GM21619 (cell line): ENCODE data around the gene FITM2.
"Not testable (repeated sequence)": the region's sequence is repeated elsewhere in the genome, so short reads cannot be mapped to it uniquely, and the experiment has no call there.

ENCODE experiments used
- ATAC-seq: cut with Tn5 transposase; IDR thresholded peaks from one replicate; pipeline ENCODE4 v1.9.1; 2021; ENCODE audit not compliant: unreplicated experiment

Gene FITM2, protein sequence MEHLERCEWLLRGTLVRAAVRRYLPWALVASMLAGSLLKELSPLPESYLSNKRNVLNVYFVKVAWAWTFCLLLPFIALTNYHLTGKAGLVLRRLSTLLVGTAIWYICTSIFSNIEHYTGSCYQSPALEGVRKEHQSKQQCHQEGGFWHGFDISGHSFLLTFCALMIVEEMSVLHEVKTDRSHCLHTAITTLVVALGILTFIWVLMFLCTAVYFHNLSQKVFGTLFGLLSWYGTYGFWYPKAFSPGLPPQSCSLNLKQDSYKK

DNA sequence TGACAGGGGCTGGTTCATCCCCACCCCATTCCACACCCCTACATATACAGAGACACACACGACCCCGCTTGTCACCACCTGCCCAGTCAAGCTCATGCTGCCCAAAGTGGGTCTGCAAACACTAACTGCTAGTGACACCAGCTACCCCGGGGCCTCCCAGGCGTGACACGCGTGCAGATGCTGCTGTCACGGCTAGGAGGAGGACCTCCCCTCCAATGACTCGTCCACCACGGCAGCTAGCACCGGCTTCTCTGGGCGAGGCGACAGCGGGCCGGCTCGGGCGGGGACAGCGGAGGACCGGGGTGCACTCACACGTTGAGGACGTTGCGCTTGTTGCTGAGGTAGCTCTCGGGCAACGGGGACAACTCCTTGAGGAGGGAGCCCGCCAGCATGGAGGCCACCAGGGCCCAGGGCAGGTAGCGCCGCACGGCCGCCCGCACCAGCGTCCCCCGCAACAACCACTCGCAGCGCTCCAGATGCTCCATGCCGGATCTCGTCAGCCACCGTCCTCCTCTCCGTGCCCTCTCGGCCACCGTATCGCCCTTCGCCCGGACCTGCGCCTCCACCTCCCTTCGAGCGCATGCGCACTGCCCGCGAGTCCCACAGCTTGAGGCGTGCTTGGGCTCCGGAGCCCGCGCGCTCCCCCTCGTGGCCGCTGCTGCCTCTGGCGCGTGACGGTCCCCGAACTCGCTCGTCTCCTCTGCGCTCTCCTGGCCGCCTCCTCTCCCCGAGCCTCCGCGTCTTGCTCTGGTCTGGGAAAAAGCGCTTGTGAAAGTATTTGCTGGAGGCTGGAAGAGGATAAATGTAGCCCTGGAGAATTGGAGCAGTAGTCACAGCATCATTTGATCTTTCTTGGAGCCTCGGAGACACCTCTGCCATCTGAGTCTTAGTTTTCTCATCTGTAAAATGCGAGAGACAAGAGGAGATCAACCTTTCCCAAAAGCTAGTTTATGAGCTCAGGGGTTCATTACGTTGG lies at the start of gene FITM2:
TSS of gene FITM2 (minus strand) at position 539 of the 976 bp plus-strand sequence. CDS start at position 485, 54 bp downstream.
- ATAC-seq: peak; percentile 84

DNA sequence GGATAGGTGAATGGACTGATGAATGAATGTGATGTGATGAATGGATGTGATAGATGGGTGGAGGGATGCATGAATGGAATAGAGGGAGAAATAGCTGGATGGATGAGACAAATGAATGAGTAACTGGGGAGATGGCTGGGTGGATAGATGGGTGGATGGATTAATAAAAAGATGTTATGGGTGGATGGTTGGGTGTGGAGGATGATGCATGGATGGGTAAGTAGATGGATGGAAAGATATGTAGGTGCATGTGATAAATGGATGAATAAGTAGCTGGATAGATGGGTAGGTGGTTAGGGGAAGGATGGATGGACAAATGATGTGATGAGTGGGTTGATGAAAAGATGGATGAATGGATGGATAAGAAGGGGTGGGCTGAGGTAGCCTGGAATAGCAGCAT lies 49.2 kb upstream of the FITM2 start:
- no peak for ATAC-seq

DNA sequence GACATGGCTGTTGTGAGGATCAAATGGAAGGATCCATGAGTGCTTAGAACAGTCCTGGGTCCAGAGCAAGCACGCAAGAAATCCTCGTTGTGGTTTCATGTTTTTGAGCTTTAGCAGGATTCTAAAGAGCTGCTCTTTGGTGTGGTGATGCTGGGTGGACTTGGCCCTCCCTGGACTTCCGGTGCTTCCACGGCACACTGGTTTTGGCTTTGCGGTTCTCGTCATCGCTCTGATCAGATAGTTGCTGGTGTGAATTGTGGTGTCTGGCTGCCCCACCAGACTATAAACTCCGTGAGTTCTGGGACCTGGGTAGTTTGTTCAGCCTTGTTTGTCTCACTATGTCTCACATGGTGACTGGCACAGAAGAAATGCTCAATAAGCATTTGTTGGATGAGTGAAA lies 47.8 kb upstream of the FITM2 start:
- ATAC-seq: no peak

DNA sequence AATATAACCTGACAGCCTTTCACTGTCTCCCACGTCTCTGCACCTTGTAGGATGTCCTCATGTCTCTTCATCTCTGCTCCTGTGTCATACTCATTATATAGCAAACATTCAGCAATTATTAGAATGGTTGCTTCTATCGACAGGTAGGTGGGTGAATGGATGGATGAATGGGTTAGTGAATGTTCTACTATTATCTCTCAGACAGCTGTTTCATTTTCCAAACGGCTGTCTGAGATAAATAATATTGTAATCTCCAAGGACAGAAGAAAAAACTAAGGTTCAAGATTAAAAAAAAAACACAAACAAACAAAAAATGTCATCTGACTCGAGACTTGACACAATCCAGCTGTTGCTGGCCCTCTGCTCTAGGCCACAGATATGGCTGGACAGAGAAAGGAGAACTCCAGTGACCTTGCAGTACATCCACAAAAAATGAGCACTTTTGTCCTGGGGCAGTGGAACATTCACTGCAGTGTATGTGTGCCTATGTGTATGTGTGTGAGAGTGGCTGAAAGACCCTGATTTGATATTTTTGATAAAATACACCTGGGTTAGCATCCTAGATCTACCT lies 46.6 kb upstream of the FITM2 start:
- no peak for ATAC-seq

DNA sequence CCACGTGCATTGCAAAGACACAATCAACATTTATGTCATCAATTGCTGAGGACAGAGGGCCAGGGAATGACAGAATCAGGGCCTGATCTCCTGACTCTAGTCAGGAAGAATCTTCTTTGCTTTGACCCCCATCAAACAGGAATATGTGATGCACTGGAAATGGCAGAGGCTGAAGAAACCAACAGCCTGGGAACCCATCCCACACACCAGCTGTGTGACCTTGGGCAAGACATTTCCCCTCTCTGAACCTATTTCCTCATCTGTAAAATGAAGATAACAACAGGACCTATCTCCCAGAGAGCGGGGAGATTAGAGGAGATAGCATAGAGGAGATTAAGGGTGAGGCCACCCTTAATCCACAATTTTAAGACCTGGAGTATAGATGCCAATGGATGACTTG lies 46.0 kb upstream of the FITM2 start:
- ATAC-seq: no peak

DNA sequence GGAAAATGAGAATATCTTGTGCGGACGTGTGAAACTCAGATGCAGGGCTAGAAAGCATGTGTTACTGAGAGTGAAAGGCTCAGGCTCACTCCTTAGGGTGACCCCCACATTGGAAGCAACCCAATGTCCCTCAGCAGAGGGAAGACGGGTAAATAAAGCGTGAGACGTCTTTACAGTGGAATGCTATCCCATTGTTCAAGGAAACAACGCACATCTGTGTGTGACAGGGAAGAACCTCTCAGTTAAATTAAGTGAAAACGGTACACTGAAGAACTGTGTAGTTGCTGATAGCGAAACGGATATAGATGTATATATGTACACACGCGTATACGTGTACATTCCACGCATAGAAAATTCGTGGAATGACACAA lies 45.3 kb upstream of the FITM2 start:
- no peak for ATAC-seq

DNA sequence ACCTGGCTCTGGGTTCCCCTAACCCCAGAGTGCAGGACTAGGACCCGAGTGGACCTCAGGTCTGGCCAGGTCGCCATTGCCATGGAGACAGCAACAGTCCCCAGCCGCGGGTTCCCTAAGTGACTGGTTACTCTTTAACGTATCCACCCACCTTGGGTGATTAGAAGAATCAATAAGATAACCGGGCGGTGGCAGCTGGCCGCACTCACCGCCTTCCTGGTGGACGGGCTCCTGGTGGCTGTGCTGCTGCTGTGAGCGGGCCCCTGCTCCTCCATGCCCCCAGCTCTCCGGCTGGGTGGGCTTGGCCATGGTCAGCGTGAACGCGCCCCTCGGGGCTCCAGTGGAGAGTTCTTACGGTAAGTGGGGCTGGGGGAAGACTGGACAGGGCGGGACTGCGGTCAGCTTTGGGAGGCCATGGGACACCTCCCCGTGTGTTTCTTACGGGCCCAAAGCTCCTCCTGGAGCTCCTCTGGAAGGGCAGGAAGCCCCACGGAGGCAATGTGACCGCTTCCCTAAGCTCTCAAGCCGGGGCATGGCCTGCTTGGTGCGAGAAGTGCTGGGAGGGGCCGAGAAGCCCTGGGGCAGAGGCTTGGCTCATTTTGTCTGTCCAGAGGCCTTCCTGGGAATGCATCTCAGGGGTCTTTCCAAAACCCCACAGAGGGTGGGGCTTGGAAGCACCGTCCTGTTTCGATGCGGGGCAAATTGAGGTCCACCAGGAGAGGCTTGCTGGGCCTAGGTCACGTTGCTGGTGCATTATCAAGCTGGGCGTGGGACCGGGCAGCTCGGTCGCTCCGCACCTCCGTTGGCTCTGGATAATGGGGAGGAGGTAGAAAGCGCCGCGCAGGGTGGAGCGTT lies 44.7 kb upstream of the FITM2 start, which contains the start of gene HNF4A:
TSS of gene HNF4A (plus strand) at position 202 of the 855 bp plus-strand sequence. CDS start at position 308, 106 bp downstream.
- no peak for ATAC-seq

DNA sequence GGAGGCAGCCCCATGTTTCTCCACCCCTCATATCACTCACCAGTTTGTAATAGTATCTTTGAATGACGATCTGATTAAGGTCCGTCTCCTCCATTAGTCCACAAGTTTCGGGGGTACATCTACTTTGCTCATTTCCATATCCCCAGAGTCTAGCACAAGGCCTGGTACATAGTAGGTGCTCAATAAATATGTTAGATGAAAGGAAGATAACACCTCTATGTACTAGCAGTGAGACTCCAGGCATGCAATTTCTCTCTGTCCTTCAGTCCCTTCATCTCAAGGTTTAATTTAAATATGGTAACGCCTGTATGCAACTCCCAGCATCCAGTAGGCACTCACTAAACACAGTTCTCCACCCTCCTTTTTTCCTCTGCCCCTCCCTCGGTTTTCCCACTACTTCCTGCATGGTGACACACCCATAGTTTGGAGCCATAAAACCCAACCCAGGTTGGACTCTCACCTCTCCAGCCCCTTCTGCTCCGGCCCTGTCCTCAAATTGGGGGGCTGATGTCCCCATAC lies 44.0 kb upstream of the FITM2 start:
- ATAC-seq: no peak

DNA sequence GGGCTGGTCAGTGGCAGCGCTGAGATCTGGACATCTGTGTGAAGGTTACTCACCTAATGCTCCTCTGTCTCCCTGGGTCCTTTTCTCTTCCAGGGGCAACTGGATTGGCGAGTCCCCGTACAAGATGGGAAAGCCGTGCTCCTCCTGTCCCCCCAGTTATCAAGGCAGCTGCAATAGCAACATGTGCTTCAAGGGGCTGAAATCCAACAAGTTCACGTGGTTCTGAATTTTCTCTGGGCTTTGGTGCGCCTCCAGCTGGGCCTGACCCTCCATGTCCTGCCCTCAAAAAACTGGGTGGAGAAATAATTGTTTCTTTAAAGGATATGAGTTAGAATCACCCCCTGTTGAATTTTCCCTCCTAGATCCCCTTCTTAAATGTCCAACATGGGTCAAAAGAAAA lies 39.6 kb upstream of the FITM2 start:
- ATAC-seq: no peak

DNA sequence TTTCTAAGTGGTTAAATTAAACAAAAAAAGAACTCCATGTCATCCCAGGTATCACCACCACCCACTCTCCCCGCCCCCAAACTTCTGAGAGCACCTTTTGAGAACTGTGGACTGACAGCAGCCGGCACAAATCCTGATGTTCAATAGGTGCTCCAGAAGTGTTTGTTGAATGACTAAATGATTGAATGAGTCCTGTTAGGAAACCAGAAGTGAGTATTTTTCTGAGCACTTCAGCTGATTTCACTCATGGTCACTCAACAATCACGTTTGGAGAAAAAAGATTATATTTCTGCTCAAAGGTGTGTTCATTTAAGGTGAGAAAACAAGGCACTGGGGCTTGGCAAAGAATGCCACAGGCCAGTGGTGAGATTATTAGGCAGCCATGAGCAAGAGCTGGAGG lies 38.3 kb upstream of the FITM2 start:
- no peak for ATAC-seq

DNA sequence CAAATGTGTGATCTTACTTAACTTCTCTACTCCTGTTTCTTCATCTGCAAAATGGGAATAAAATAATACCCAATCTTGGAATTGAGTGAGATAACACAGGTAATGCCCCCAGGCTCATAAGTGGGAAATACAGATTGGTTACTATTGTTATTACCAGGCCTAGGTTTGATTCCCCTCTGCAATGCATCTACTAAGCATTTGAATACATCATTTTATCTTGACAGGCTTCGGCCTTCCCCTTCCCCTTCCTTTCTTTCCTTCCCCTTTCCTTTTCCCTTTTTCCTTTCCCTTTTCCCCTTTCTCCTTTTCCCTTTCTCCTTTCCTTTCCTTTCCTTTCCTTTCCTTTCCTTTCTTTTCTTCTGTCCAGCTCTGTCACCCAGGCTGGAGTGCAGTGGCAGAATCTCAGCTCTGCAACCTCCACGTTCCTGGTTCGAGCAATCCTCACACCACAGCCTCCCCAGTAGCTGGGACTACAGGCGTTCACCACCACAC lies 37.2 kb upstream of the FITM2 start:
- no peak for ATAC-seq

DNA sequence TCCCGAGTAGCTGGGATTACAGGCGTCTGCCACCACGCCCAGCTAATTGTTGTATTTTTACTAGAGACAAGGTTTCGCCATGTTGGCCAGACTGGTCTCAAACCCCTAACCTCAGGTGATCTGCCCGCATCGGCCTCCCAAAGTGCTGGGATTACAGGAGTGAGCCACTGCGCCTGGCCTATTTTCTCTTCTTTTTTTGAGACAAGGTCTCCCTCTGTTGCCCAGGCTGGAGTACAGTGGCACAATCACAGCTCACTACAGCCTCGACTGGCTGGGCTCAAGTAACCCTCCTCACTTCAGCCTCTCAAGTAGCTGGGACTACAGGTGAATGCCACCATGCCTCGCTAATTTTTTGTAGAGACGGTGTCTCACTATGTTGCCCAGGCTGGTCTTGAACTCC lies 34.9 kb upstream of the FITM2 start:
- not testable (repeated sequence) for ATAC-seq

DNA sequence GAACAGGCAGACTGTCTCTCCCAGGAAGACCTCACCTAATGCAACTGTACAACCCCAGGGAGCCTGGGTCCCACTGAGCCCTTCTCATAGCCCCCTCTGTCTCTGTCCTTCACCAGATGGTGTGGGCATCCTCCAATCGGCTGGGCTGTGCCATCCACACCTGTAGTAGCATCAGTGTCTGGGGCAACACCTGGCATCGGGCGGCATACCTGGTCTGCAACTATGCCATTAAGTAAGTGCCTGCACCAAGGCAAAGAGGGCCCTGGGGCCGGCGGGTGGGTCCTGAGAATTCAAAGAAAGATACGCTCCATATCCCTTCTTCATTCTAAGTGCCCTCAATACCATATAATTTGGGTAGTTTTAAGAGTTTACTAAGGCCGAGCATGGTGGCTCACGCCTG lies 34.1 kb upstream of the FITM2 start:
- no peak for ATAC-seq

DNA sequence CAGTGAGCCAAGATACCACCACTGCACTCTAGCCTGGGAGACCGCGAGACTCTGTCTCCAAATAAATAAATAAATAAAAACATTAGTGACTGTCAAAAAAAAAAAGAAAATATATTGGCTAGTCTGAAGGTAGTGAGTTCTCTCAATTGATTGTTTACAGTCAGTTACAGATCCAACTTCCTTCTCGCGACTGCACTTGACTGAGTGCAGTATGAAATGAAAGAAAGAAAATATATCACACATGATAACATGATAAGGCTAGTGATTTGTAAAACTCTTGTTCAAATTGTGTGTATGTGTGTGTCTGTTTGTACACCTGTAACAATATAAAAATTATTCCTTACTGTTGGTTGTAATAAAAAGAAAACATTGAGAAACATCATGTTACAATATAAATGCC lies 33.7 kb upstream of the FITM2 start:
- ATAC-seq: no peak

DNA sequence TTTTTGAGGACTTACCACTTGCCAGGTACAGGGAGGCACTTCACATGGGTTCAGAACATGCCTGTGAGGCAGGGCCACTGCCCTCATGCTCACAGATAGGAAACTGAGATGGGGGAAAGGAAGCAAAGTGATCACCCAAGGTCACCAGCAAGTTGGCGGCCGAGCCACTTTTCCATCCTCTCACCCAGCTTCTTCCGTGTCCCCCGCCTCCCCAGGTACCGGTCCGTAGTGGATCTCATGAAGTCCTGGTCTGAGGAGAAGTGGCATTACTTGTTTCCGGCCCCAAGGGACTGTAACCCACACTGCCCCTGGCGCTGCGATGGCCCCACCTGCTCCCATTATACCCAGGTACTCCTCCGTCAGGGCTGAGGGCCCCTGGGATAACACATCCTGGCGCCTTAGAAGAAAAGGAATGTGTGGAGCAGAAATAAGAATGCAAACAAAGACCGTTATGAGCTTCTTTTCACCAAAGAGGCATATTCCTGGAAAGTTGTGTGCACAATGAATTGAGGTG lies 32.2 kb upstream of the FITM2 start:
- ATAC-seq: no peak

DNA sequence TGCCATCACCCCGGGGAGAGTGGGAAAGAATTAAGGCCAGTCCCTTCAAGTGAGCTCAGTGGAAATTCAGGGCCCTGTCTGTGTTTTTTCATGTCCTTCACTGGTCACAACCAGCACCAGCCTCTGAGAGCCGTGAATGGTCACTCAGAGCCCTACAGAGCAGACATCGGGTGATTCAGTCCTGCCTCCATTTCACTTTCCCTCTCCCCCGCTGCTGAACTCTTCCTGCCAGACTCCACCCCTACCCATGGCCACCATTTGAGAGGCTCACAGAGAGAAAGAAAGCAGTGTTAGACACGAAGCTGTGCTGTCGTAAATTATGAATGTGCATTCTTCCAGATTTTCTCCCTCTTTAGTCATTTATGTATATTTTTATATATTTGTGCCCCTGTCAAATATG lies 31.2 kb upstream of the FITM2 start:
- ATAC-seq: no peak

DNA sequence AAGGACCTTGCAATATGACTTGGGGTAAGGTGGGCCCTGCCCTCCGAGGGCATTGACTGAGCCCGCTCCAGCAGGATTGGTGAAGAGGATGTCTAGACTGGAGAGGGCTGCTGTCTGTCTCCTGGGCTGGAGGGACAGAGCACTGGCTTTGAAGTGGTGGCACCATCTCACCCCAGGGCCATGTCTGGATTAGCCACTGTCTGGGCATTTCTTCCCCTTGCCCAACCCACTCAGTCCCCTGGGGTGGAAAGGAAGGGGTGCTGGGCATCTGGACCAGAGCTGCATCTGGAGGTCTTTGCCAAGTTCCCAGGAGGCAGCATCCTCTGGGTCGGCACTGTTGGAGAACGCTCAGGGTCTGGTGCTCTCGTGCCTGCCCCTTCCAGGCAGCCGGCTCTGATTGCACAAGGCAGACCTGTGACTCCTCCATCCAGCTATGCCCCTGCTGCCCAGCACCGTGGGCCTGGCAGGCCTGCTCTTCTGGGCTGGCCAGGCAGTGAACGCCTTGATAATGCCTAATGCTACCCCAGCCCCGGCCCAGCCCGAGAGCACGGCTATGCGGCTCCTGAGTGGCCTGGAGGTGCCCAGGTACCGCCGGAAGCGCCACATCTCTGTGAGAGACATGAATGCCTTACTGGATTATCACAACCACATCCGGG lies 25.9 kb upstream of the FITM2 start, which contains the start of gene R3HDML:
TSS of gene R3HDML (plus strand) at position 319 of the 656 bp plus-strand sequence. CDS start at position 434, 115 bp downstream.
- ATAC-seq: no peak

DNA sequence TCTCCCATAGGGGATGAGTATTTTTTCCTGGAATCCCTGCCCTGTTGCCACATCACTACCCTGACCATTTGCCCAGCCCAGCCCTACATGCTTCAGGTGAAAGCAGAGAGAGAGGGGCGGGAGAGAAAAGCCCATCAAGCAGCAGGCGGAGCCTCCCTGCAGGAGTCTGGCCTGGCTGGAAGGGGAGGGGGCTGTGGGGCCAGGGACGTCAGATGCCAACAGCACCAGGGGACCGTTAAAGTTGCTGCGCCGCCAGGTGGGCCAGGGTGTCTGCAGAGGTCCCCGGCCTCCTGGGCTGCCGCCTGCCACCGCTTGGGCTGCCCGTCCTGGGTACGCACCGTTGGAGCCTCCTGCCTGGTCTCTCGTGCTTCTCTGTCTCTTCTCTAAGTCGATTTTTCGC lies 25.1 kb upstream of the FITM2 start:
- no peak for ATAC-seq

DNA sequence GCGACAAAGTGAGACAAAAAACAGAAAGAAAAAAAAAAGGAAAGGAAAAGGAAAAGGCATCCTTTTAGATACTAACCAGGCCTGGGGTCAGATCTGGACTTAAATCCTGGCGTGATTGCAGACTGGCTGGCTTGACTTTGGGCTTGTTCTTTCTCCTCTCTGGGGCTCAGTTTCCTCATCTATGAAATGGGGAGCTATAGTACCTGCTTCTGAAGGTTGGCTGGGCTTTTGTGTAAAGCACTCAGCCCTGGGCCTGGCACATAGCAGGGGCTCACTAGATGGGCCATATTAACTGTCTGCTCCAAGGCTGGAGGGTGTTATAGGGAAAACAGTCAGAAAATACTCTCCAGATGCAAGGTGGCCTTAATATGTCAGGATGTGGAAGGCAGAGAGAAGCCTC lies 24.7 kb upstream of the FITM2 start:
- no peak for ATAC-seq

DNA sequence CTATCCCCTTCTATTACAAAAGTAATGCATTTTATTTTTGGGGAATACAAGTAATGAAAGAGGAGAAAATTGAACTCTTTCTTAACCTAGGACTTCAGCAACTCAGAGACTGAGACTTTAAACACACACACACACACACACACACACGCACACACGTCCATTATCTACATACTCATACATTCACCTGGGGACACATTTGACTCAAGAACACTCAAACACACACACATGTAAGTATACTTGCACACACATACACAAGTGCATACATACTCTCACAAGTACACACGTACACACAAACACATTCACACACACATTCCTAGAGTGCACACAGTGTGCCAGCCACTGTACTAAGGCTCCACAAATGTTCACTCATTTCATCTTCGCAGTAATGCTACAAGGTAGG lies 23.7 kb upstream of the FITM2 start:
- ATAC-seq: no peak
